Keratinocyte (primary cell): ENCODE results near the gene USP31.

Source experiments
- EZH2 ChIP-seq: IDR thresholded peaks from one replicate; pipeline ENCODE4 v1.6.1; 2012; ENCODE audit warnings: inconsistent platforms, mild to moderate bottlenecking, low read length, moderate library complexity
- TF ChIP-seq, protein P1 (sequence below), 3 experiments: IDR thresholded peaks in 1 of 3; conservative IDR thresholded peaks in 1 of 3; optimal IDR thresholded peaks in 1 of 3; 2 replicates in 2 of 3; 3 replicates in 1 of 3; pipeline versions ENCODE3 to v1.5.1; 2011; ENCODE audit warnings: low read length in 3 of 3, mild to moderate bottlenecking in 3 of 3, moderate library complexity in 2 of 3, control low read depth in 1 of 3, inconsistent platforms in 1 of 3; ENCODE audit not compliant: insufficient read depth in 2 of 3; ENCODE audit errors: extremely low read depth in 1 of 3

DNA sequence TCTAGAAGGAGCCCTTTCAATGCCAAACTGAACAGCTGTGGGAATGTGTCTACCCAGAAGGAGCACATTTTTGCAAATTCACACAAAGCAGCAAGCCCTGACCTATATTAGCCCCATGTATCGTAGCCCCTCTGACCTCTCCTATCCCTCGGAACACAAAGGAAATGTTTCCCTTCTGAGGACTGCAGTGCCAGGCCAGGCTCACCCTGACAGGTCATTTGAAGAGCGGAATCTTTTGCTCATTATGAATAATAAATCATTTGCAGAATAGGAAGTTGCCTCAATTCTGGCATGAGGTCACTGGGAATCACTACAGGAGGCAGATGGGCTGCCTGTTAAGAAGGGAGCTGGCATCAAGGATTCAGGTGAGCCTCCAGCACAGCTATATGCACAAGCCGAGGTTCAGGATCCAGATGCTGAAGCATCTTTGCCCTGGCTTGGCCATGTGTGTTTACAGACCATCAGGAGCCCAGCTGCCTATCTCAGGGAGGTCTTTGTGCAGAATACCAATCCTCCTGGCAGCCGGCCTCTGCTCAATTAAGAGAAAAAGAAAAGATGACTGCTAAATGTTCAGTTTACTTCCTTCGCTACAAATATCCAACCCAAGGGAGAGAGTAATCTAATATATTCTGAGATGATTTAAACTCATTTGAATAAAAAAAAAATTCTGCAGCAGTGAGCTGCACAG is 119.4 kb downstream of the USP31 start:
- TF ChIP-seq EZH2: no peak
- TF ChIP-seq, protein P1, sequence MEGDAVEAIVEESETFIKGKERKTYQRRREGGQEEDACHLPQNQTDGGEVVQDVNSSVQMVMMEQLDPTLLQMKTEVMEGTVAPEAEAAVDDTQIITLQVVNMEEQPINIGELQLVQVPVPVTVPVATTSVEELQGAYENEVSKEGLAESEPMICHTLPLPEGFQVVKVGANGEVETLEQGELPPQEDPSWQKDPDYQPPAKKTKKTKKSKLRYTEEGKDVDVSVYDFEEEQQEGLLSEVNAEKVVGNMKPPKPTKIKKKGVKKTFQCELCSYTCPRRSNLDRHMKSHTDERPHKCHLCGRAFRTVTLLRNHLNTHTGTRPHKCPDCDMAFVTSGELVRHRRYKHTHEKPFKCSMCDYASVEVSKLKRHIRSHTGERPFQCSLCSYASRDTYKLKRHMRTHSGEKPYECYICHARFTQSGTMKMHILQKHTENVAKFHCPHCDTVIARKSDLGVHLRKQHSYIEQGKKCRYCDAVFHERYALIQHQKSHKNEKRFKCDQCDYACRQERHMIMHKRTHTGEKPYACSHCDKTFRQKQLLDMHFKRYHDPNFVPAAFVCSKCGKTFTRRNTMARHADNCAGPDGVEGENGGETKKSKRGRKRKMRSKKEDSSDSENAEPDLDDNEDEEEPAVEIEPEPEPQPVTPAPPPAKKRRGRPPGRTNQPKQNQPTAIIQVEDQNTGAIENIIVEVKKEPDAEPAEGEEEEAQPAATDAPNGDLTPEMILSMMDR (optimal IDR thresholded peaks at IDR 0.05 in 1 of 3, IDR thresholded peaks at IDR 0.05 in 1 of 3, conservative IDR thresholded peaks at IDR 0.05 in 1 of 3; ENCODE audit: extremely low read depth in 1 of 3, insufficient read depth in 2 of 3, low read length in 3 of 3): no peak
